GM23338 (cell line): Measurements from ENCODE around the gene PSMD12. TPM values are rescaled to one million over a fixed set of nuclear protein-coding genes. Genes with fewer than 3 reads are reported as not detected.

Experiments
- ATAC-seq: fragments of 200-7000 bp; cut with Tn5 transposase; 3 replicates; pipeline ENCODE4 v1.9.1; 2020
- DNase-seq: peaks from one replicate; pipeline ENCODE4 v3.0.0-alpha.2; 2015; ENCODE audit warnings: low spot score
- H2AFZ ChIP-seq: fragments of 200-600 bp; sonication (generic); 2 replicates; pipeline ENCODE4 v1.8.0; 2016; ENCODE audit warnings: antibody characterized with exemption, mild to moderate bottlenecking, moderate library complexity
- H3F3A ChIP-seq: fragments of 200-600 bp; sonication (generic); replicated peaks from 2 replicates; pipeline ENCODE4 v1.8.0; 2017; ENCODE audit warnings: antibody characterized with exemption, mixed run types, low read depth
- H3K27ac ChIP-seq: fragments of 200-600 bp; sonication (generic); 2 replicates; pipeline ENCODE4 v1.6.1; 2016; ENCODE audit warnings: low read depth
- H3K27me3 ChIP-seq: fragments of 200-600 bp; sonication (generic); 2 replicates; pipeline ENCODE4 v1.8.0; 2016; ENCODE audit warnings: mild to moderate bottlenecking, mixed run types, moderate library complexity; ENCODE audit not compliant: insufficient read depth
- H3K36me3 ChIP-seq: fragments of 200-600 bp; sonication (generic); 2 replicates; pipeline ENCODE4 v1.8.0; 2016; ENCODE audit warnings: mild to moderate bottlenecking; ENCODE audit not compliant: insufficient read depth
- H3K4me1 ChIP-seq: fragments of 200-600 bp; sonication (generic); 2 replicates; pipeline ENCODE4 v1.8.0; 2016; ENCODE audit warnings: mild to moderate bottlenecking, moderate library complexity; ENCODE audit not compliant: insufficient read depth
- H3K4me2 ChIP-seq: fragments of 200-600 bp; sonication (generic); 2 replicates; pipeline ENCODE4 v1.7.1; 2017; ENCODE audit warnings: mixed run types
- H3K4me3 ChIP-seq: fragments of 200-600 bp; sonication (generic); 2 replicates; pipeline ENCODE4 v1.6.1; 2016; ENCODE audit warnings: mixed run types
- H3K79me2 ChIP-seq: fragments of 200-600 bp; sonication (generic); replicated peaks from 2 replicates; pipeline ENCODE4 v1.8.0; 2017; ENCODE audit warnings: mild to moderate bottlenecking; ENCODE audit not compliant: insufficient read depth
- H3K9me2 ChIP-seq: fragments of 200-600 bp; sonication (generic); 2 replicates; pipeline ENCODE4 v1.8.0; 2017; ENCODE audit not compliant: insufficient read depth
- H4K20me1 ChIP-seq: fragments of 200-600 bp; sonication (generic); replicated peaks from 2 replicates; pipeline ENCODE4 v1.8.0; 2017; ENCODE audit warnings: mild to moderate bottlenecking; ENCODE audit not compliant: insufficient read depth
- H3K27ac Mint-ChIP-seq: 2 replicates; pipeline ENCODE4 v1.8.0; 2020; ENCODE audit warnings: inconsistent platforms, mild to moderate bottlenecking, moderate library complexity, mixed read lengths
- H3K27me3 Mint-ChIP-seq: 3 replicates; pipeline ENCODE4 v1.8.0; 2022; ENCODE audit warnings: low read depth, mild to moderate bottlenecking, moderate library complexity, mixed read lengths, inconsistent platforms; ENCODE audit not compliant: insufficient read depth, poor library complexity
- H3K36me3 Mint-ChIP-seq: 3 replicates; pipeline ENCODE4 v1.8.0; 2021; ENCODE audit warnings: low read depth, mild to moderate bottlenecking, inconsistent platforms, moderate library complexity, mixed read lengths
- H3K4me1 Mint-ChIP-seq: 3 replicates; pipeline ENCODE4 v1.8.0; 2020; ENCODE audit warnings: mild to moderate bottlenecking, inconsistent platforms, mixed read lengths
- H3K4me3 Mint-ChIP-seq: 3 replicates; pipeline ENCODE4 v1.8.0; 2021; ENCODE audit warnings: moderate library complexity, mild to moderate bottlenecking, inconsistent platforms, mixed read lengths
- H3K9me3 Mint-ChIP-seq: 3 replicates; pipeline ENCODE4 v1.8.0; 2020; ENCODE audit warnings: moderate library complexity, mild to moderate bottlenecking, inconsistent platforms, mixed read lengths
- CREB1 ChIP-seq: fragments of 250-450 bp; sonication (Bioruptor Pico); IDR thresholded peaks from 2 replicates; pipeline ENCODE4 v1.5.0; 2020; ENCODE audit warnings: low read depth, mild to moderate bottlenecking, moderate library complexity
- CTCF ChIP-seq, 2 experiments: fragments of 200-600 bp in 1 of 2; sonication (generic) in 1 of 2; conservative IDR thresholded peaks; 2 replicates each; pipeline versions ENCODE4 v1.5.1 to v1.6.1; 2016 to 2017; ENCODE audit warnings: antibody characterized with exemption in 2 of 2, low read depth in 2 of 2, mild to moderate bottlenecking in 2 of 2, moderate library complexity in 1 of 2
- EZH2phosphoT487 ChIP-seq: fragments of 200-600 bp; sonication (generic); IDR thresholded peaks from one replicate; pipeline ENCODE4 v1.8.1; 2018; ENCODE audit warnings: antibody characterized with exemption; ENCODE audit not compliant: unreplicated experiment
- JUNB ChIP-seq: IDR thresholded peaks from one replicate; pipeline ENCODE4 v1.6.1; 2016; ENCODE audit warnings: antibody characterized with exemption; ENCODE audit not compliant: unreplicated experiment
- POLR2AphosphoS5 ChIP-seq: IDR thresholded peaks from 2 replicates; pipeline ENCODE4 v1.6.1; 2016; ENCODE audit warnings: antibody characterized with exemption, low read depth
- STAT1 ChIP-seq: IDR thresholded peaks from one replicate; pipeline ENCODE4 v1.6.1; 2016; ENCODE audit warnings: antibody characterized with exemption; ENCODE audit not compliant: unreplicated experiment
- ZNF114 ChIP-seq: fragments of 250-450 bp; sonication (Bioruptor Pico); IDR thresholded peaks from 2 replicates; pipeline ENCODE4 v1.5.0; 2020; ENCODE audit warnings: mild to moderate bottlenecking, moderate library complexity
- ZNF331 ChIP-seq: fragments of 250-450 bp; sonication (Bioruptor Pico); IDR thresholded peaks from 2 replicates; pipeline ENCODE4 v1.5.0; 2020; ENCODE audit warnings: low read depth, mild to moderate bottlenecking, moderate library complexity
- polyA plus RNA-seq: library from polyadenylated mRNA; unstranded; fragments of >200 nt; fragmentation: Nextera tagmentation; extraction: Ambion mirVana; gene quantifications from 2 replicates; pipeline ENCODE4 v1.2.1, GENCODE V29; 2016
- total RNA-seq: library from RNA; depleted of rRNA; stranded (reverse); fragments of >200 nt; shearing (Covaris generic); gene quantifications from 2 replicates; pipeline ENCODE4 v1.2.3, GENCODE V29; 2014
- TF ChIP-seq, protein P1 (sequence below): IDR thresholded peaks from 2 replicates; pipeline ENCODE4 v1.6.1; 2016; ENCODE audit warnings: antibody characterized with exemption
- TF ChIP-seq, protein P2 (sequence below): fragments of 250-450 bp; sonication (Bioruptor Pico); IDR thresholded peaks from 2 replicates; pipeline ENCODE4 v1.5.0; 2020; ENCODE audit warnings: mild to moderate bottlenecking, moderate library complexity

PSMD12 gene
- total and polyA plus RNA-seq, 2 experiments from 2014 or later, result 73.7 to 146 TPM

- H2AFZ ChIP-seq, result peak overlapping the region; percentile 84
- ATAC-seq, result peak; percentile 95
- H3K4me2 ChIP-seq, result no peak overlapping the region
- H3K9me2 ChIP-seq, result no peaks in the 10 kb centered on the region
- TF ChIP-seq ZNF114 (CRISPR knock-in tag) (no peak), STAT1 (no peak), CTCF (conservative IDR thresholded peaks at IDR 0.05; ENCODE audit: low read depth in 2 of 2) (peak; percentile 92 to 93), EZH2phosphoT487 (no peak), CREB1 (CRISPR knock-in tag) (no peak)
- H3F3A ChIP-seq, result no peaks in the 10 kb centered on the region
- H3K79me2 ChIP-seq, result no peaks in the 10 kb centered on the region
- no peak overlapping the region for H3K27ac ChIP-seq
- H3K27me3 ChIP-seq, result no peaks in the 10 kb centered on the region
- peaks cover 3% of the 10 kb centered on the region for H3K27me3 Mint-ChIP-seq
- H3K4me3 ChIP-seq, result no peak overlapping the region
- no peaks in the 10 kb centered on the region for H3K36me3 Mint-ChIP-seq
- no peak overlapping the region for H3K4me3 Mint-ChIP-seq
- peaks cover 7% of the 10 kb centered on the region; the same call in 2 of the 3 replicates for H3K4me1 Mint-ChIP-seq
- H3K9me3 Mint-ChIP-seq, result no peaks in the 10 kb centered on the region
- peak; percentile 92 for DNase-seq
- H4K20me1 ChIP-seq, result no peaks in the 10 kb centered on the region
- H3K27ac Mint-ChIP-seq, result no peak overlapping the region; the same call in 1 of the 2 replicates
- H3K4me1 ChIP-seq, result no peaks in the 10 kb centered on the region
- no peaks in the 10 kb centered on the region for H3K36me3 ChIP-seq
Measured at GRCh38 chr17:67293251-67294203, 72.8 kb downstream of the PSMD12 start.

DNA sequence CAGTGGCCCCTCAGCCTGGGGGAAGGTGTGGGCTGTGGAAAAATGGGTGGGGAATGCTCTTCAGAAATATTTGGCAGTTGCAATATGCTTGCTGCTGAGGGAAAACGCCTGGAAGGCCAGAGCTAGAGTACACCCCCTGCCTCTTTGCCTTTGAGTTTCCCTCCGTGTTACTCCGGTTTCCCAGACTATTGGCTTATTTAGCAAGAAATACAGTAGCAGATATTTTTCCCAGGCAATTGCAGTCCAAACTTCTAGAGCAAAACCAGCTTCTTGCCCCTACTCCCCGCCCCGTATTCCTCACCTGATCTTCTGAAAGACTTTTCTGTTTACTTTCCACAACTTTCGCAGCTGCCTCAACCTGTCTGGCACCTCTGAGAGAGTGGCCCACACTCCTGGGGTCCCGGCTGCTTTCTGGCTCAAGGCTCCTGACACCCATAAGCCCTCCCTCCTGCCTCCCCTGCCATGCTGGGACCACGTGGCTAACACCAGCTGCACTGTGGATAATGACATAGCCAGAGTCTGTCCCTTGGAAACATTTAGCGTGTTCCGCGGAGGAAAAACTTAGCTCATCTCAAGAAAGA is 75.6 kb downstream of the PSMD12 start:
- no peak for DNase-seq
- peaks cover 7% of the 10 kb centered on the region; the same call in 2 of the 3 replicates for H3K4me1 Mint-ChIP-seq
- TF ChIP-seq, protein P1, sequence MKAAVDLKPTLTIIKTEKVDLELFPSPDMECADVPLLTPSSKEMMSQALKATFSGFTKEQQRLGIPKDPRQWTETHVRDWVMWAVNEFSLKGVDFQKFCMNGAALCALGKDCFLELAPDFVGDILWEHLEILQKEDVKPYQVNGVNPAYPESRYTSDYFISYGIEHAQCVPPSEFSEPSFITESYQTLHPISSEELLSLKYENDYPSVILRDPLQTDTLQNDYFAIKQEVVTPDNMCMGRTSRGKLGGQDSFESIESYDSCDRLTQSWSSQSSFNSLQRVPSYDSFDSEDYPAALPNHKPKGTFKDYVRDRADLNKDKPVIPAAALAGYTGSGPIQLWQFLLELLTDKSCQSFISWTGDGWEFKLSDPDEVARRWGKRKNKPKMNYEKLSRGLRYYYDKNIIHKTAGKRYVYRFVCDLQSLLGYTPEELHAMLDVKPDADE, result no peak
- TF ChIP-seq EZH2phosphoT487 (no peak), ZNF331 (CRISPR knock-in tag) (no peak), POLR2AphosphoS5 (no peak), ZNF114 (CRISPR knock-in tag) (no peak), JUNB (no peak)
- TF ChIP-seq, protein P2, sequence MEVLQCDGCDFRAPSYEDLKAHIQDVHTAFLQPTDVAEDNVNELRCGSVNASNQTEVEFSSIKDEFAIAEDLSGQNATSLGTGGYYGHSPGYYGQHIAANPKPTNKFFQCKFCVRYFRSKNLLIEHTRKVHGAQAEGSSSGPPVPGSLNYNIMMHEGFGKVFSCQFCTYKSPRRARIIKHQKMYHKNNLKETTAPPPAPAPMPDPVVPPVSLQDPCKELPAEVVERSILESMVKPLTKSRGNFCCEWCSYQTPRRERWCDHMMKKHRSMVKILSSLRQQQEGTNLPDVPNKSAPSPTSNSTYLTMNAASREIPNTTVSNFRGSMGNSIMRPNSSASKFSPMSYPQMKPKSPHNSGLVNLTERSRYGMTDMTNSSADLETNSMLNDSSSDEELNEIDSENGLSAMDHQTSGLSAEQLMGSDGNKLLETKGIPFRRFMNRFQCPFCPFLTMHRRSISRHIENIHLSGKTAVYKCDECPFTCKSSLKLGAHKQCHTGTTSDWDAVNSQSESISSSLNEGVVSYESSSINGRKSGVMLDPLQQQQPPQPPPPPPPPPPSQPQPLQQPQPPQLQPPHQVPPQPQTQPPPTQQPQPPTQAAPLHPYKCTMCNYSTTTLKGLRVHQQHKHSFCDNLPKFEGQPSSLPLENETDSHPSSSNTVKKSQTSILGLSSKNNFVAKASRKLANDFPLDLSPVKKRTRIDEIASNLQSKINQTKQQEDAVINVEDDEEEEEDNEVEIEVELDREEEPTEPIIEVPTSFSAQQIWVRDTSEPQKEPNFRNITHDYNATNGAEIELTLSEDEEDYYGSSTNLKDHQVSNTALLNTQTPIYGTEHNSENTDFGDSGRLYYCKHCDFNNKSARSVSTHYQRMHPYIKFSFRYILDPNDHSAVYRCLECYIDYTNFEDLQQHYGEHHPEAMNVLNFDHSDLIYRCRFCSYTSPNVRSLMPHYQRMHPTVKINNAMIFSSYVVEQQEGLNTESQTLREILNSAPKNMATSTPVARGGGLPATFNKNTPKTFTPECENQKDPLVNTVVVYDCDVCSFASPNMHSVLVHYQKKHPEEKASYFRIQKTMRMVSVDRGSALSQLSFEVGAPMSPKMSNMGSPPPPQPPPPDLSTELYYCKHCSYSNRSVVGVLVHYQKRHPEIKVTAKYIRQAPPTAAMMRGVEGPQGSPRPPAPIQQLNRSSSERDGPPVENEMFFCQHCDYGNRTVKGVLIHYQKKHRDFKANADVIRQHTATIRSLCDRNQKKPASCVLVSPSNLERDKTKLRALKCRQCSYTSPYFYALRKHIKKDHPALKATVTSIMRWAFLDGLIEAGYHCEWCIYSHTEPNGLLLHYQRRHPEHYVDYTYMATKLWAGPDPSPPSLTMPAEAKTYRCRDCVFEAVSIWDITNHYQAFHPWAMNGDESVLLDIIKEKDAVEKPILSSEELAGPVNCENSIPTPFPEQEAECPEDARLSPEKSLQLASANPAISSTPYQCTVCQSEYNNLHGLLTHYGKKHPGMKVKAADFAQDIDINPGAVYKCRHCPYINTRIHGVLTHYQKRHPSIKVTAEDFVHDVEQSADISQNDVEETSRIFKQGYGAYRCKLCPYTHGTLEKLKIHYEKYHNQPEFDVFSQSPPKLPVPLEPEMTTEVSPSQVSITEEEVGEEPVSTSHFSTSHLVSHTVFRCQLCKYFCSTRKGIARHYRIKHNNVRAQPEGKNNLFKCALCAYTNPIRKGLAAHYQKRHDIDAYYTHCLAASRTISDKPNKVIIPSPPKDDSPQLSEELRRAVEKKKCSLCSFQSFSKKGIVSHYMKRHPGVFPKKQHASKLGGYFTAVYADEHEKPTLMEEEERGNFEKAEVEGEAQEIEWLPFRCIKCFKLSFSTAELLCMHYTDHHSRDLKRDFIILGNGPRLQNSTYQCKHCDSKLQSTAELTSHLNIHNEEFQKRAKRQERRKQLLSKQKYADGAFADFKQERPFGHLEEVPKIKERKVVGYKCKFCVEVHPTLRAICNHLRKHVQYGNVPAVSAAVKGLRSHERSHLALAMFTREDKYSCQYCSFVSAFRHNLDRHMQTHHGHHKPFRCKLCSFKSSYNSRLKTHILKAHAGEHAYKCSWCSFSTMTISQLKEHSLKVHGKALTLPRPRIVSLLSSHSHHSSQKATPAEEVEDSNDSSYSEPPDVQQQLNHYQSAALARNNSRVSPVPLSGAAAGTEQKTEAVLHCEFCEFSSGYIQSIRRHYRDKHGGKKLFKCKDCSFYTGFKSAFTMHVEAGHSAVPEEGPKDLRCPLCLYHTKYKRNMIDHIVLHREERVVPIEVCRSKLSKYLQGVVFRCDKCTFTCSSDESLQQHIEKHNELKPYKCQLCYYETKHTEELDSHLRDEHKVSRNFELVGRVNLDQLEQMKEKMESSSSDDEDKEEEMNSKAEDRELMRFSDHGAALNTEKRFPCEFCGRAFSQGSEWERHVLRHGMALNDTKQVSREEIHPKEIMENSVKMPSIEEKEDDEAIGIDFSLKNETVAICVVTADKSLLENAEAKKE, result no peak

More for the DNA sequence above, 75.6 kb downstream of the PSMD12 start:
- Histone ChIP-seq H3K27me3 (no peaks in the 10 kb centered on the region), H3K27ac (no peak overlapping the region), H3K36me3 (no peaks in the 10 kb centered on the region), H3K79me2 (no peaks in the 10 kb centered on the region), H3F3A (no peaks in the 10 kb centered on the region), H3K4me2 (no peak overlapping the region), H3K9me2 (no peaks in the 10 kb centered on the region), H4K20me1 (no peaks in the 10 kb centered on the region), H2AFZ (no peak overlapping the region), H3K4me1 (no peaks in the 10 kb centered on the region), H3K4me3 (no peak overlapping the region)
- Mint-ChIP-seq H3K27me3 (peaks cover 5% of the 10 kb centered on the region), H3K36me3 (no peaks in the 10 kb centered on the region), H3K27ac (no peak overlapping the region), H3K4me3 (no peak overlapping the region), H3K9me3 (no peaks in the 10 kb centered on the region)
- ATAC-seq, result no peak
